HG02973 (cell line): ENCODE data around the gene PDGFC.

Experiments used
- ATAC-seq: cut with Tn5 transposase; IDR thresholded peaks from one replicate; pipeline ENCODE4 v1.9.1; 2021; ENCODE audit warnings: moderate library complexity; ENCODE audit not compliant: unreplicated experiment

PDGFC gene

GRCh38 chr4:156837625-156838345, 133.8 kb downstream of the PDGFC start:
- no peak for ATAC-seq

GRCh38 chr4:156832886-156833285, 138.7 kb downstream of the PDGFC start:
- ATAC-seq, result no peak

GRCh38 chr4:156830351-156830750, 141.2 kb downstream of the PDGFC start:
- no peak for ATAC-seq

DNA sequence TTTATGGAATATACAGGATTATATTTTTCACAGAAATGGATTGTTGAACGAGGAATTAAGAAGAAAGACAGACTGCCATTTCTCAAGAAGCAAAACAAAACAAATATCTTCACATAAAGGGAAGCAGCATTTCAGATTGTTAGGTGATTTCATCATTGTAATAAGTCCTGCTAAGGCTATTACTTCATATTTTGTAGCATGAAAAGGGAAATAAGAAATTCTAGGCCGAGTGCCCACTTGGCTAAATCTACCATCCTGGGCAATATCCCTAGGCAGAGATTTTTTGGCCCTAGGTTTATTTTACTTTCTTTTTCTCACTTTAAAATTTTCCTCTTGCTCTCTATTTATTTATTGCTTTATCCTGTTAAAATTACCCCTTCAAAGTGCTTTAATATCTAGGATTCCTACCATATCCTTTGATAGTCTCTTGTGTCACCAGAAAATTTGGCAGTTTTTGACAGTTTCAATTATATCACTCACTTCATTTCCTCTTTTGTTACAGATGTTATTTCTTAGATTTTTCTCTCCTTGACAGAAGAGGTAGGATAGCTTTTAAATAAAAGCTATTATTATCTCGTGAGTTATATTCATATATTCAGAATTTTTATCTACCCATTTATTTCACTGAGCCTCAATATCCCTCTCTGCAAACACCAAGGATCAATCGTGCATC, 142.3 kb downstream of the PDGFC start:
- ATAC-seq, result no peak

GRCh38 chr4:156827519-156827918, 144.1 kb downstream of the PDGFC start:
- ATAC-seq, result no peak

GRCh38 chr4:156825074-156825473, 146.5 kb downstream of the PDGFC start:
- no peak for ATAC-seq

GRCh38 chr4:156824451-156825060, 147.0 kb downstream of the PDGFC start:
- no peak for ATAC-seq

GRCh38 chr4:156820931-156821330, 150.7 kb downstream of the PDGFC start:
- ATAC-seq, result no peak

DNA sequence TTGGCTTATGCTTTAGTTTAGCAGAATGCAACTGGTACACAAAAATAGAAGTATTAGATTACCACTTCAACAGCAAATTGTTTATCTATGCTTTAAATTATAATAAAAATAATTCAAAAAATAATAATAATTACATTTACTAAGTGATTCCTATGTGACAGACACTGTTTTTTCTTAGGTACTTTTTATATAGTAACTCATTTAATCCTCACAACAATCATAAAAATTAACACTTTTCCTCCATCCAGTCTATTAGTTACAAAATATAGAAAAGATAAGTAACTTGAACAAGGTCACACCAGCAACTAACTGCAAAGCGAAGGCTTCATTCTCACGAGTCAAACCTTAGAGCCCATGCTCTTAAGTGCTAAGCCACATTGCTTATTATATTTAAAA, 155.2 kb downstream of the PDGFC start:
- no peak for ATAC-seq

DNA sequence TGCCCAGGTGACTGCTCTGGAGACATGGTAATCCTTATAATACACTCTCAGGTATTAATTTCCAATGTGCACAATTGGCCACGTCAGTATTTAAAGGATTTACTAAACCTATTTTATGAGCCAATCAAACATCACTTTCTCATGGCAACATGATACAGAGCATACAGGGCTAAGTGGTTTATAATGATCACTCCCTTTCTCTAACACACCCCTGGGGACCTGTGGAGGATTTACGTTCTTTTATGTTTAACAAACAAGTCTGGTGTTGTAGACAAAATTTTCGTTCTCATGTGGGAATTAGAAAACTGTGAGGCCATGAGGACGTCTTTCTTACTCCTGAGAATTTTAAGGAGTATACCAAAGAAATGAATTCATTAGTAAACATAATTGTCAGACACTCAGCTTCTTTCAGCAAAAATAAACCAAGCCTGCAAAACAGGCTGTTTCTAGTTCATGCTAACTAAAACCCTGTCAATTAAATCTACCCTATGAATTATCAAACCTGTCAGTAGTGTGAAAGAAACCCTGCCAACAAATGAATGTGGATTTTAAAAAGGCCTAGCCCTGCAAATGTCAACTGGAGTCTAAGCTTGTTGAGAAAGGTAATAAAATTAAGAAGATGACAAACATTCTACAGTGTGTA, 155.8 kb downstream of the PDGFC start:
- ATAC-seq, result no peak

DNA sequence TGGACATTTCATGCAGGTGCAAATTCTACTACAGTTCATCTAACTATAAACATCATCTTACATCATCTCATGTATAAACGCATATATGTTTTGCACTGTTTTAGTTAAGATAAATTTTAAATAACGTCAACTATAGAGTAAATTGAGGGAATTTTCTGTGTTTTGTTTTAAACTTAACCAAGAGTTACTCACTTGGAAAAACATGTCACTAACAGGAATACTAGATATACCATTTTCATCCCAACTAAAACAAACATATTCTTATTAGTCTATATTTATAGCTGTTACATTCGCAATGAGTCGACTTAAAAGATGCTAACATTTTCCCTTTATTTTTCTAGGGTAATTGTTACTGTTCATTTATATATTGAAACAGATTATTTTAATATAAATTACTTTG, 159.6 kb downstream of the PDGFC start:
- ATAC-seq, result no peak

- no peak for ATAC-seq
Measured at GRCh38 chr4:156811286-156811685, 160.3 kb downstream of the PDGFC start.

- ATAC-seq, result no peak
Measured at GRCh38 chr4:156805696-156806095, 165.9 kb downstream of the PDGFC start.

GRCh38 chr4:156803056-156803455, 168.5 kb downstream of the PDGFC start:
- ATAC-seq, result no peak

GRCh38 chr4:156800463-156800862, 171.1 kb downstream of the PDGFC start:
- no peak for ATAC-seq

DNA sequence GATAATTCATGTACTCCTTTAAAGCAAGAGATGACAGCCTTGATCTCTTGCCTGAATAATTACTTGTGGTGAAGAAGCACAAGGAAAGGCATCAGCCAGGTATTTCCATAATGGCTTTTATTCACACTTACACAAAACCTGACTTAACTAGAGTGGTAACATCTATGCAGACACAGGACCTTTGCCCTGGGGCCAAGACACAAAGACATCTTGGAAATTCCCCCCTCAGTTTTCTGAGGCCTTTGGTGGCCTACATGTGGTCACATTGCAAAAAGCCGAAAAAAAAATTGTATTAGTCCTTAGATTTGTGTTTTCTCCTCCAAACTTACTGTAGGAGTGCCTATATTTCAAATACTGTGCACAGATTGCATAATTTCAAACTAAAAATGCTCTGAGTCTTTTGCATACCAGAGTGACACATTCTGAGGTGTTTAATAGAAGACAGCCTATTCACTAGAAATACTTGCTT, 172.4 kb downstream of the PDGFC start:
- ATAC-seq, result no peak

DNA sequence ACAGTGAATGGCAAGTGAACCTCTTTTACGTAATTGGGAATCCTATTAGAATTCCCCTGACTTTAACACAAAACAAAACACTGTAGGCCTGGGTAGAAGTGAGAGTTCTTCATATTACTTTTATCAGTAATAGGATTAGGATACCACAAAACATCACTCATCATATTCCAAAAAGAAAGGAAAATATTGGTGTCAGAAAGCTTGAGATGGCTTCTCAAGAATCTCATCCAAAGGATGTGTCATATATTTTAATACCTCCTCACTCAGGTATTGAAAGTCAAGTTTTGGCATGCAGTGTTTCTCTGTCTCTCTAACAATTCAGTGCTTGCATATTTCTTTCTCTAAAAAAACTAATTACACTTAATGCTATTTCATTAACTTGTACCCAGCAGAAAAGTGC, 173.2 kb downstream of the PDGFC start:
- ATAC-seq, result no peak

DNA sequence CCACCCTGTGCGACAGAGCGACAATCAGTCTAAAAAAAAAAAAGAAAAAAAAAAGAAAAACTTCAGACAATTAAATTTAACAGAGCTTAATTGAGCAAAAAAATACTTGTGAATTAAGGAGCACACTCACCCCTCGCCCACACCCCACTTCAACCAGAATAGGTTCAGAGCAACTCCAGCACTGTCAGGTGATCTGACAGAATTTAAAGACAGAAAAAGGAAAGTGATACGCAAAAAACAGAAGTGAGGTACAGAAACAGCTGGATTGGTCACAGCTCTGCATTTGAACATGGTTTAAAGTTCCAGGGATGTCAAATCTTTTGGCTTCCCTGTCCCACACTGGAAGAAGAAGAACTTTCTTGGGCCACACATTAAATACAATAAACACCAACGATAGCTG, 174.4 kb downstream of the PDGFC start:
- ATAC-seq, result no peak

- no peak for ATAC-seq
Measured at GRCh38 chr4:156795727-156796126, 175.9 kb downstream of the PDGFC start.

DNA sequence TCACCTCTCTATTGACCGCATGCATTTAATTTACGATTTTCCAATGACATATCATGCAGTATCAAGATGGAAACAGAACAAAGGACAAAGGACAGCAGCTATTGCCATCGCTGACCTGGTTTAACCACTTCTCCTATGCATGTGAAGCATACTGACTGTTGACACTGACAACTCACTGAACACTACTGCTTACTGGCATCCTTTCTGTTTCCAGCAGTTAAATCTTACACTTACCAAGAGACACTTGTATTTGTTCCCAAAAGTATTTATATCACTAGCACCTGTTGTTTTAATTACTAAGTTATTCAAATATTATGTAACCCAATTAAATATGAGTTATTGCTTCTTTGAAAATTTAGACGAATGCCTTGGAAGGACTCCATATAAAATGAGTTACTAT, 176.7 kb downstream of the PDGFC start:
- no peak for ATAC-seq

- ATAC-seq, result no peak
Measured at GRCh38 chr4:156792462-156793085, 179.0 kb downstream of the PDGFC start.
